A549 (cell line): ENCODE results near the gene HDAC2. TPM values are rescaled to one million over a fixed set of nuclear protein-coding genes. Genes with fewer than 3 reads are reported as not detected.

ENCODE experiments used
- ATAC-seq, 2 experiments: fragments of 200-7000 bp in 1 of 2; fragments of >200 bp in 1 of 2; cut with Nextera tagmentation in 1 of 2; cut with Tn5 transposase in 1 of 2; 3 replicates each; pipeline versions ENCODE4 v1.8.0 to v1.9.1; 2018 to 2020; ENCODE audit warnings: mild to moderate bottlenecking in 1 of 2, moderate library complexity in 1 of 2
- CTCF ChIA-PET: fragments of 300-600 bp; sonication (Branson Sonifier 250); formaldehyde crosslinking; extraction: SDS; loops from one replicate; lab custom pipeline; 2021; ENCODE audit warnings: antibody characterized with exemption, inconsistent platforms; lab: Yijun Ruan, JAX
- POLR2A ChIA-PET: fragments of 350-600 bp; formaldehyde crosslinking; extraction: SDS; loops from one replicate; lab custom pipeline; 2021; ENCODE audit warnings: antibody characterized with exemption, inconsistent platforms; lab: Yijun Ruan, JAX
- DNase-seq, 2 experiments: peaks; one replicate each; pipeline versions ENCODE4 v3.0.0 to v3.0.0-alpha.2; 2011 to 2016; ENCODE audit warnings: low read depth in 1 of 2, low spot score in 1 of 2
- FAIRE-seq: peaks from 2 replicates; lab custom pipeline; 2011; peaks lifted over from hg19 to GRCh38; lab: Jason Lieb, UNC
- H3K27ac ChIP-seq, 2 experiments: fragments of >200 bp; sonication (Bioruptor Twin); formaldehyde crosslinking; 3 replicates each; pipeline ENCODE4 v1.5.1; 2016 to 2017
- H3K4me1 ChIP-seq: fragments of >200 bp; sonication (Bioruptor Twin); formaldehyde crosslinking; 3 replicates; pipeline ENCODE4 v1.6.1; 2016
- H3K4me2 ChIP-seq: fragments of >200 bp; sonication (Bioruptor Twin); formaldehyde crosslinking; 3 replicates; pipeline ENCODE4 v1.6.1; 2016
- H3K4me3 ChIP-seq: fragments of >200 bp; sonication (Bioruptor Twin); formaldehyde crosslinking; 3 replicates; pipeline ENCODE4 v1.5.1; 2016
- H3K9me3 ChIP-seq: fragments of >200 bp; sonication (Bioruptor Twin); formaldehyde crosslinking; 3 replicates; pipeline ENCODE4 v1.6.1; 2016
- CBX2 ChIP-seq: fragments of 200-600 bp; sonication (generic); IDR thresholded peaks from 2 replicates; pipeline ENCODE4 v1.6.1; 2016; ENCODE audit warnings: low read depth, mild to moderate bottlenecking, borderline replicate concordance
- CBX8 ChIP-seq: fragments of 200-600 bp; sonication (generic); IDR thresholded peaks from 2 replicates; pipeline ENCODE4 v1.6.1; 2016
- CTCF ChIP-seq: fragments of >200 bp; sonication (Bioruptor Twin); formaldehyde crosslinking; IDR thresholded peaks from 3 replicates; pipeline ENCODE4 v1.5.1; 2016
- EHF ChIP-seq: fragments of 250-450 bp; sonication (Bioruptor Pico); IDR thresholded peaks from 2 replicates; pipeline ENCODE4 v1.5.0; 2020; ENCODE audit warnings: mild to moderate bottlenecking
- ELK1 ChIP-seq: fragments of 150-350 bp; IDR thresholded peaks from 2 replicates; pipeline ENCODE4 v1.6.1; 2014; ENCODE audit warnings: low read depth, mild to moderate bottlenecking, low read length
- FOSB ChIP-seq: fragments of 250-450 bp; sonication (Bioruptor Pico); IDR thresholded peaks from 2 replicates; pipeline ENCODE4 v1.5.0; 2020; ENCODE audit warnings: mild to moderate bottlenecking, moderate library complexity
- HDAC2 ChIP-seq: fragments of 200-600 bp; sonication (generic); IDR thresholded peaks from 2 replicates; pipeline ENCODE4 v1.6.1; 2016
- HES2 ChIP-seq: fragments of >200 bp; sonication (Bioruptor Twin); formaldehyde crosslinking; IDR thresholded peaks from 2 replicates; pipeline ENCODE4 v1.6.1; 2016
- HMGXB4 ChIP-seq: fragments of 250-450 bp; sonication (Bioruptor Pico); IDR thresholded peaks from 2 replicates; pipeline ENCODE4 v1.5.0; 2021; ENCODE audit warnings: mild to moderate bottlenecking, moderate library complexity, borderline replicate concordance
- HOXA7 ChIP-seq: fragments of 250-450 bp; sonication (Bioruptor Pico); IDR thresholded peaks from 2 replicates; pipeline ENCODE4 v1.5.0; 2020; ENCODE audit warnings: mild to moderate bottlenecking, moderate library complexity
- HOXB13 ChIP-seq: fragments of 250-450 bp; sonication (Bioruptor Pico); IDR thresholded peaks from 2 replicates; pipeline ENCODE4 v1.5.0; 2020; ENCODE audit warnings: low read depth, mild to moderate bottlenecking, moderate library complexity
- JUNB ChIP-seq: fragments of >200 bp; sonication (Bioruptor Twin); formaldehyde crosslinking; IDR thresholded peaks from 2 replicates; pipeline ENCODE4 v1.6.1; 2016
- KDM1A ChIP-seq: fragments of 200-600 bp; sonication (generic); IDR thresholded peaks from 2 replicates; pipeline ENCODE4 v1.6.1; 2016; ENCODE audit warnings: low read depth, mild to moderate bottlenecking
- MAX ChIP-seq: IDR thresholded peaks from 2 replicates; pipeline ENCODE4 v1.6.1; 2012
- NFE2L2 ChIP-seq: fragments of 150-350 bp; conservative IDR thresholded peaks from 2 replicates; pipeline ENCODE4 v1.6.1; 2014; ENCODE audit warnings: low read length
- NPAS2 ChIP-seq: fragments of 250-450 bp; sonication (Bioruptor Pico); IDR thresholded peaks from 2 replicates; pipeline ENCODE4 v1.8.0; 2022; ENCODE audit warnings: mild to moderate bottlenecking, moderate library complexity, borderline replicate concordance
- NR3C1 ChIP-seq: fragments of >200 bp; sonication (Bioruptor Twin); formaldehyde crosslinking; IDR thresholded peaks from 3 replicates; pipeline ENCODE4 v1.6.1; 2017
- POLR2AphosphoS2 ChIP-seq: conservative IDR thresholded peaks from 2 replicates; pipeline ENCODE4 v1.6.1; 2012; ENCODE audit warnings: low read length, improper control_type of control experiment, inconsistent platforms
- TFCP2L1 ChIP-seq: fragments of 250-450 bp; sonication (Bioruptor Pico); IDR thresholded peaks from 2 replicates; pipeline ENCODE4 v1.5.0; 2021; ENCODE audit warnings: mild to moderate bottlenecking
- ZC3H11A ChIP-seq: fragments of 450-650 bp; IDR thresholded peaks from 2 replicates; pipeline ENCODE4 v1.6.1; 2014; ENCODE audit warnings: antibody characterized with exemption, mild to moderate bottlenecking
- ZNF302 ChIP-seq: fragments of 250-450 bp; sonication (Bioruptor Pico); IDR thresholded peaks from 2 replicates; pipeline ENCODE4 v1.9.0; 2021; ENCODE audit warnings: inconsistent platforms, mild to moderate bottlenecking, moderate library complexity
- ZSCAN20 ChIP-seq: fragments of 250-450 bp; sonication (Bioruptor Pico); IDR thresholded peaks from 2 replicates; pipeline ENCODE4 v1.8.0; 2022; ENCODE audit warnings: mild to moderate bottlenecking, moderate library complexity
- WGBS: methylation state at CpG from one replicate; pipeline ENCODE4 v1.1.6; 2017; ENCODE audit errors: missing lambda C conversion rate; 5-methylcytosine and 5-hydroxymethylcytosine counted together
- polyA plus RNA-seq, 4 experiments: library from polyadenylated mRNA; depleted of rRNA in 3 of 4; stranded (reverse); fragments of >200 nt; fragmentation: RNase III in 1 of 4; extraction: RNeasy Plus Mini Kit Qiagen cat#74134 plus additional on column Dnase treatment in 1 of 4; gene quantifications; 2 replicates in 3 of 4; 3 replicates in 1 of 4; pipeline ENCODE4 v1.2.3, GENCODE V29; 2011 to 2017

Gene HDAC2
- polyA plus RNA-seq, 2 of the 4 experiments (the other 2 are of a cell fraction): 103 to 183 TPM

GRCh38 chr6:113978084-113978675 lies 7.2 kb upstream of the HDAC2 start:
- POLR2A ChIA-PET: no interaction called here
- 78% methylated on average over 3 of the region's 3 CpGs for WGBS
- no peak overlapping the region for H3K4me2 ChIP-seq
- TF ChIP-seq CBX2 (no peak), ZNF302 (CRISPR knock-in tag) (no peak), MAX (no peak), NR3C1 (no peak), ELK1 (no peak), HES2 (no peak), ZC3H11A (no peak), TFCP2L1 (no peak)
- DNase-seq: no peak
- CTCF ChIA-PET: no interaction called here
- H3K4me3 ChIP-seq: no peak overlapping the region
- no peak overlapping the region for H3K27ac ChIP-seq
- H3K9me3 ChIP-seq: no peaks in the 10 kb centered on the region
- ATAC-seq: no peak
- no peak for FAIRE-seq
- no peaks in the 10 kb centered on the region for H3K4me1 ChIP-seq

- POLR2A ChIA-PET: no interaction called here
Observed at GRCh38 chr6:113976806-113977205, 5.9 kb upstream of the HDAC2 start.

More at GRCh38 chr6:113976806-113977205, 5.9 kb upstream of the HDAC2 start:
- ATAC-seq (no peak), DNase-seq (no peak), FAIRE-seq (no peak)
- Histone ChIP-seq H3K9me3 (no peaks in the 10 kb centered on the region), H3K4me2 (no peak overlapping the region), H3K4me3 (no peak overlapping the region), H3K27ac (no peak overlapping the region), H3K4me1 (0 out of 3 replicates have a peak, but pooled peaks cover under 1% of the 10 kb centered on the region)
- CTCF ChIA-PET: interaction anchor here (1.4 kb wide), 1 partner anchor 9 kb away, joined by 3 read pairs; no protein-coding TSS in a partner anchor
- 85% methylated on average over 2 of the region's 2 CpGs for WGBS
- TF ChIP-seq HMGXB4 (CRISPR knock-in tag): no peak
- TF ChIP-seq HDAC2: no peak
- TF ChIP-seq CBX2: no peak
- TF ChIP-seq KDM1A: no peak
- TF ChIP-seq FOSB: no peak
- TF ChIP-seq CTCF: no peak
- TF ChIP-seq EHF (CRISPR knock-in tag): no peak
- TF ChIP-seq NFE2L2: no peak
- no peak for TF ChIP-seq ZC3H11A
- no peak for TF ChIP-seq NPAS2 (CRISPR knock-in tag)
- no peak for TF ChIP-seq POLR2AphosphoS2
- TF ChIP-seq HOXB13: no peak
- no peak for TF ChIP-seq ZSCAN20 (CRISPR knock-in tag)
- TF ChIP-seq MAX: no peak
- TF ChIP-seq HOXA7: no peak
- TF ChIP-seq CBX8: no peak
- TF ChIP-seq JUNB: no peak
- TF ChIP-seq, all 56 proteins: peak for 0
